ENCODE measurements around the gene CST3.

CST3 gene

DNA sequence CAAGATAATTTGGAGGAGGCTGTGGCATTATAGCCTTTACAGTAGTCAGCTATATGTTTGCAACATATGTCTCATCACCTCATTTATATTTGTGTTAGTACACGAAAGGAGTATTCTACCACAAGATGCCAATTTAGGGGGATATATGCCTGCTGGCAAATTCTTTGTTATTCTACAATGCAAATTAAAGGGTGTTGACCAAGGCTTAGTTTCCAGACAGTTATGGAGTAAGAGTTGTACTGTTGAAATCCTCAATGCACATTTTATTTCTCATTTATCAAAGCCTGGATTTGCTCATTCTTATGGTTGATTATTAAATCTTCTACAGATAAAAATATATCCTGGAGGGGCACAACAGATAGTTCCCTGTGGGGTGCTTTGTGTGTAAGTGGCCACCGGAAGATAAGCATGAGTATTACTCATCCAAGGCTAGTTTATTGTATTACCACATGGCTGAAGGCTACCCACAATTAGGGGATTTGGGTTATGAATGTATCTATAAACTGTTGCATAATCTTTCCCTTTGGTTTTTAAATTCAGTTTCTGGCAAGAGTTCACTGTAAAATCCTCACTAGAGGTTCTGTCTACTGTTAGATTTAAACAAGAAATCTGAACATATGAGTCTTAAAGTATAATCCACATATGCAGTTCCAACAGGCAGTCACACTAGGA lies 41.0 kb downstream of the CST3 start:
- Histone ChIP-seq H3K4me3 (ENCODE audit: low read depth, low read length) (no peak overlapping the region), H3K4me1 (no peaks in the 10 kb centered on the region), H3K27me3 (no peaks in the 10 kb centered on the region; the same call in 1 of the 2 replicates), H3K9me3 (no peaks in the 10 kb centered on the region), H3K36me3 (no peaks in the 10 kb centered on the region)
- TF ChIP-seq, protein P1, sequence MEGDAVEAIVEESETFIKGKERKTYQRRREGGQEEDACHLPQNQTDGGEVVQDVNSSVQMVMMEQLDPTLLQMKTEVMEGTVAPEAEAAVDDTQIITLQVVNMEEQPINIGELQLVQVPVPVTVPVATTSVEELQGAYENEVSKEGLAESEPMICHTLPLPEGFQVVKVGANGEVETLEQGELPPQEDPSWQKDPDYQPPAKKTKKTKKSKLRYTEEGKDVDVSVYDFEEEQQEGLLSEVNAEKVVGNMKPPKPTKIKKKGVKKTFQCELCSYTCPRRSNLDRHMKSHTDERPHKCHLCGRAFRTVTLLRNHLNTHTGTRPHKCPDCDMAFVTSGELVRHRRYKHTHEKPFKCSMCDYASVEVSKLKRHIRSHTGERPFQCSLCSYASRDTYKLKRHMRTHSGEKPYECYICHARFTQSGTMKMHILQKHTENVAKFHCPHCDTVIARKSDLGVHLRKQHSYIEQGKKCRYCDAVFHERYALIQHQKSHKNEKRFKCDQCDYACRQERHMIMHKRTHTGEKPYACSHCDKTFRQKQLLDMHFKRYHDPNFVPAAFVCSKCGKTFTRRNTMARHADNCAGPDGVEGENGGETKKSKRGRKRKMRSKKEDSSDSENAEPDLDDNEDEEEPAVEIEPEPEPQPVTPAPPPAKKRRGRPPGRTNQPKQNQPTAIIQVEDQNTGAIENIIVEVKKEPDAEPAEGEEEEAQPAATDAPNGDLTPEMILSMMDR (IDR thresholded peaks at IDR 0.05; ENCODE audit: low read depth, low read length), result no peak
- no peak for DNase-seq

DNA sequence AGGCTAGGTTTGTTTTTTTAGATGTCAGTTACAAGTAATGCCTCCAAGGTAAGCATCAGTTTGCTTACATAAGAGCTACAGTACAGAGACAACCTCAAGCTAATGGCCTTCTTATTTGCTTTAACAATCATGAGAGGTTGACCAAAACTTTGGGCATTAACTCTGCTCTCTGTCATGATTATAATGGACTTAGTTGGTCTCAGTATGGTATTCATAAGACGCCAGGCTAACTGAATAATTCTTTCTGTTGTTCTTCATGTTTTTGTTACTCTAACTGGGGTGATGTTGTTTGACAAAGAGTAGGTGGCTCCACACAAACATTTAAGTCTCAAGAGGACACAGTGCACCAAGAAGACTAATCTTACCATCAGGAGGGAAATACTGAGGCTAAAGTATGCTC lies 41.8 kb downstream of the CST3 start:
- Histone ChIP-seq H3K9me3 (no peaks in the 10 kb centered on the region), H3K27me3 (no peaks in the 10 kb centered on the region; the same call in 1 of the 2 replicates), H3K4me3 (ENCODE audit: low read depth, low read length) (no peak overlapping the region), H3K4me1 (no peaks in the 10 kb centered on the region), H3K36me3 (no peaks in the 10 kb centered on the region)
- DNase-seq, result no peak
- TF ChIP-seq, protein P1 (IDR thresholded peaks at IDR 0.05; ENCODE audit: low read depth, low read length), result no peak

DNA sequence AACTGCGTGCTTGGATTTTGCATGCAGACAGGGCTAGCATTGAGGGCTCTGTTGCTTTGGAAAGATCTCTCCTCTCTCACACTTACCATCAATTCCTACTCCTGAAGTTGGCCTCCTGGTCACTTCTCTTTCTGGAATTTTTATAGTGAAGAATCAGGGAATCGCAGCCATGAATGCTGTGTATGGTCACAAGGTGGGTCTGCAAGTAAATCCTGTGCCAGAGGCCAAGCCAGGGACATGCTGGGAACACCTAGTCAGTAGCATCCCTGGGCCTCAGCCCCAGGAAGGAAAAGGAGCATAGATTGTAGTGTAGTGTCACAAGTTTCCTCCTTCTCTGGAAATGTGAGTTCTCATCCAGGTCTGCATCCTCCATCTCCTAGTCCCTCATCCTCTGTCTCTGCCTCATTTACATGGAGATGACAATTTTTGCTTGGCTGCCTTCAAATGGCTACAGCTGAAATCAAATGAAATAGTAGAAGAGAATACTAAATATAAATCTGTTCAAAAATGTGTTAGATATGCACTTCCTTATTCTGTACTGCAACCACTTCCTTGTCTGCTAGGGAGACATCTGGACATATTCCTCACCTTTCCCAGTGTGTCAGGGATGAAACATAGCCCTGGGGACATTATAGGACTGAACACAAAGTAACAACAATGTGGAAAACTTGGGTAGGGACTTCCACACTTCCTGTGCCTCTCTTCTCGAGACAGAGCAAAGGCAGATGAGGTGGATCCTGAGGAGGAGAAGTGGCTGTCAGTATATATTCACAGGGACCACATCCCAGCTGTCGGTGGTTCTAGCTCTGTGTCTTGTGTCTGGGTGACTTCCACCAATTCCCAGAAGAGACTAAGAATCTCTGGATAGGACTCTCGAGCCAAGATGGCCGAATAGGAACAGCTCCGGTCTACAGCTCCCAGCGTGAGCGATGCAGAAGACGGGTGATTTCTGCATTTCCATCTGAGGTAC lies 49.0 kb downstream of the CST3 start:
- H3K4me1 ChIP-seq, result no peaks in the 10 kb centered on the region
- TF ChIP-seq, protein P1 (IDR thresholded peaks at IDR 0.05; ENCODE audit: low read depth, low read length), result no peak
- DNase-seq, result no peak

DNA sequence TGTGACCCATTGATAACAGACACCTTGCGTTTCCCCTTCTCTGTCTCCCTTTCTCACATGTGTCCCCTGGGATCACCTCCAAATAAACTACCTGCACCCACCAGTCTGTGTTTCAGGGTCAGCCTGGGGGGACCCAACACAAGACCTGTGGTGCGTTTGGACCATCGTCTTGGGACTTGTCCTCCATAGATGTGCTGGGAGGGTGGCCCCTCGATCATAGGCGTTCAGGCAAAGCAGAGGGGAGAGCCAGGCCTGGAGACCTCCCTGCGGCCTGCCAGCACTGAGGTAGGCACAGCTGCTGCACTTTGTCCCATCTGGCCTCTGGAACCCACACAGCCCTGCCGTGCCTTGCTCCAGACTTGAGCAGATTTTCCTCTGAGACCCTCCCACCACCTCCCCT lies 50.1 kb downstream of the CST3 start:
- TF ChIP-seq, protein P1 (IDR thresholded peaks at IDR 0.05; ENCODE audit: low read depth, low read length), result no peak
- Histone ChIP-seq H3K4me1 (no peaks in the 10 kb centered on the region), H3K36me3 (no peaks in the 10 kb centered on the region), H3K4me3 (ENCODE audit: low read depth, low read length) (no peak overlapping the region), H3K27me3 (no peaks in the 10 kb centered on the region), H3K9me3 (no peaks in the 10 kb centered on the region)
- no peak for DNase-seq

More for the DNA sequence above, 49.0 kb downstream of the CST3 start:
- Histone ChIP-seq H3K27me3 (no peaks in the 10 kb centered on the region), H3K36me3 (no peaks in the 10 kb centered on the region), H3K9me3 (no peaks in the 10 kb centered on the region), H3K4me3 (ENCODE audit: low read depth, low read length) (no peak overlapping the region)

DNA sequence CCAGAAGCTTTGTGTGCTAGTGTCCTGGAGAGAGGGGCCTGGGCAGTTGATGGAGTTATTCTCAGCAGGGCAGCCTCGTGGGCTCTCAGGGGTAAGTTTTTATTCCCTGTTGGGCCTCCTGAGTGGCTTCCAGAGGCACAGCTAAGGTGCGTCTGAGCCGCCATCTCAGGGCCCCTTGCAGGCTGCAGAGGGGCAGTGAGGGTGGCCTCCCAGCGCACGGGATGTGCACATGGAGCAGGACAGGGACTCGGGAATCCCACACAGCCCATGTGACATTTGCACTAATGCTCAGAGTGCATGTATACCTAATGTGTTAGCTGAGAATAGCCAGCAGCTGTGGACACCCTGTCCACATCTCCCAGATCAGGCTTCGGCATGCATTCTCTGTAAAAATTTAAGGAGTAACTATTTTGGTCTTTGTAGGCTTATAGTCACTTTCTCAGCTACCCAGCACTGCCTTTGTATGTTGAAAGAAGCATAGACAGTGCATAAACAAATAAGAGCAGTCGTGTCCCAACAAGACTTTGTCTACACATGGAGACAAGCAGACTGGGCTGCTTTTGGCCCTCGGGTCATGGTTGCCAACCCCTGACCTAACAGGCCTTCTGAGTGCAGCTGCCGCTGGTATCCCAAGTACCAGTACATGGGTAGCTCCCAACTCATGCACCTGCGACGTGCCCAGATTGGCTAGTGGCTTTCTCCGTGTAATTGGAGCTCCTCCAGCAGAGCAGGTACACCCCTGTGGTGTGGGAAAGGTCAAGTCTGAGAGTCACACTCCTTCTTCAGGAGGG lies 50.8 kb downstream of the CST3 start:
- no peak for DNase-seq
- Histone ChIP-seq H3K9me3 (no peaks in the 10 kb centered on the region), H3K27me3 (no peaks in the 10 kb centered on the region), H3K36me3 (no peaks in the 10 kb centered on the region), H3K4me3 (ENCODE audit: low read depth, low read length) (no peak overlapping the region), H3K4me1 (no peaks in the 10 kb centered on the region)
- TF ChIP-seq, protein P1 (IDR thresholded peaks at IDR 0.05; ENCODE audit: low read depth, low read length), result no peak
